ENCODE measurements around the gene GATA5.

Gene GATA5

DNA sequence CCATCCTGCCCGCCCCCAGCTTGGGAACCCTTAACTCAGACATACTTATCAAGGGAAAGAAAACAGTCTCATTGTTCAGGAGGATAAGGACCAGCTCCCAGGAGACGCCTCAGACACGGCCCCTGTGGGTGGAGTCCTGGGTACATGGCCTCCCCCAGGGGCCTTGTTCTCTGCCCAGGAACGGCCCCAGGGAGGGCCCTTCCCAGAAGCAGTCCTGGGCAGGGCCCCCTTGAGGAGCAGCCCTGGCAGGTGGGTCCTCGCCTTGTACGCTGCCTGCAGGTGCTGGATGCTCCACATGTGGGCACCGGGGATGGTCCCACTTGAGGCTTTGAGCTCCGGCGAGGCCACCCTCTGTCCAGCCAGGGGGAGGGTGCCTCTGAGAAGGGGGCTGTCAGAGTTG is 4.5 kb upstream of the GATA5 start:
- in situ Hi-C loops (cut with HindIII; ENCODE audit: low sequenced_read_pairs), result no loop called here
- TF ChIP-seq, protein P1, sequence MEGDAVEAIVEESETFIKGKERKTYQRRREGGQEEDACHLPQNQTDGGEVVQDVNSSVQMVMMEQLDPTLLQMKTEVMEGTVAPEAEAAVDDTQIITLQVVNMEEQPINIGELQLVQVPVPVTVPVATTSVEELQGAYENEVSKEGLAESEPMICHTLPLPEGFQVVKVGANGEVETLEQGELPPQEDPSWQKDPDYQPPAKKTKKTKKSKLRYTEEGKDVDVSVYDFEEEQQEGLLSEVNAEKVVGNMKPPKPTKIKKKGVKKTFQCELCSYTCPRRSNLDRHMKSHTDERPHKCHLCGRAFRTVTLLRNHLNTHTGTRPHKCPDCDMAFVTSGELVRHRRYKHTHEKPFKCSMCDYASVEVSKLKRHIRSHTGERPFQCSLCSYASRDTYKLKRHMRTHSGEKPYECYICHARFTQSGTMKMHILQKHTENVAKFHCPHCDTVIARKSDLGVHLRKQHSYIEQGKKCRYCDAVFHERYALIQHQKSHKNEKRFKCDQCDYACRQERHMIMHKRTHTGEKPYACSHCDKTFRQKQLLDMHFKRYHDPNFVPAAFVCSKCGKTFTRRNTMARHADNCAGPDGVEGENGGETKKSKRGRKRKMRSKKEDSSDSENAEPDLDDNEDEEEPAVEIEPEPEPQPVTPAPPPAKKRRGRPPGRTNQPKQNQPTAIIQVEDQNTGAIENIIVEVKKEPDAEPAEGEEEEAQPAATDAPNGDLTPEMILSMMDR (IDR thresholded peaks at IDR 0.05; ENCODE audit: low read depth, low read length), result no peak
- H3K4me3 ChIP-seq (ENCODE audit: low read depth, low read length), result no peak overlapping the region
- DNase-seq (ENCODE audit: low read depth, low spot score), result no peak

GRCh38 chr20:62479656-62480055 is 3.9 kb upstream of the GATA5 start:
- no peak for DNase-seq (ENCODE audit: low read depth, low spot score)
- TF ChIP-seq, protein P1 (IDR thresholded peaks at IDR 0.05; ENCODE audit: low read depth, low read length), result no peak
- in situ Hi-C loops (cut with HindIII; ENCODE audit: low sequenced_read_pairs), result no loop called here
- H3K4me3 ChIP-seq (ENCODE audit: low read depth, low read length), result no peak overlapping the region

DNA sequence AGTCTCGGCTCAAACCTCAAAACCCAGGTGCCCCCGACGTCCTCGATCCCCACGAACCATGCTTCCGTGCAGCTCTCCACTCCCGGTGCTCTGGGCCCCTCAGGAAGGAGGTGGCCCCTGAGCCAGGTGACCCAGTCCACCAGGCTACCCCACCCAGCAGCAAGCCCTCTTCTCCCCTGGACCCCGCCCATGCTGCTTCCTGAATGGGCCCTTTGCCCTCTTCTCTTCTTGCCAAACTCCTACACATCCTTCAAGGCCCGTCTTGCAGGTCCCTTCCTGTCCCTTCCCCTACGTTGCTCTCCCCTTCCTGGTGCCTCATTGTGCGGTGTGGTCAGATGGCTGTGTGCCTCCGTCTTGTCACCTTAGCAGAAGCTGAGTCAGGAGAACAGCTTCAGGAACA is 3.4 kb upstream of the GATA5 start:
- no peak overlapping the region for H3K4me3 ChIP-seq (ENCODE audit: low read depth, low read length)
- TF ChIP-seq, protein P1 (IDR thresholded peaks at IDR 0.05; ENCODE audit: low read depth, low read length), result no peak
- in situ Hi-C loops (cut with HindIII; ENCODE audit: low sequenced_read_pairs), result no loop called here
- DNase-seq (ENCODE audit: low read depth, low spot score), result no peak

DNA sequence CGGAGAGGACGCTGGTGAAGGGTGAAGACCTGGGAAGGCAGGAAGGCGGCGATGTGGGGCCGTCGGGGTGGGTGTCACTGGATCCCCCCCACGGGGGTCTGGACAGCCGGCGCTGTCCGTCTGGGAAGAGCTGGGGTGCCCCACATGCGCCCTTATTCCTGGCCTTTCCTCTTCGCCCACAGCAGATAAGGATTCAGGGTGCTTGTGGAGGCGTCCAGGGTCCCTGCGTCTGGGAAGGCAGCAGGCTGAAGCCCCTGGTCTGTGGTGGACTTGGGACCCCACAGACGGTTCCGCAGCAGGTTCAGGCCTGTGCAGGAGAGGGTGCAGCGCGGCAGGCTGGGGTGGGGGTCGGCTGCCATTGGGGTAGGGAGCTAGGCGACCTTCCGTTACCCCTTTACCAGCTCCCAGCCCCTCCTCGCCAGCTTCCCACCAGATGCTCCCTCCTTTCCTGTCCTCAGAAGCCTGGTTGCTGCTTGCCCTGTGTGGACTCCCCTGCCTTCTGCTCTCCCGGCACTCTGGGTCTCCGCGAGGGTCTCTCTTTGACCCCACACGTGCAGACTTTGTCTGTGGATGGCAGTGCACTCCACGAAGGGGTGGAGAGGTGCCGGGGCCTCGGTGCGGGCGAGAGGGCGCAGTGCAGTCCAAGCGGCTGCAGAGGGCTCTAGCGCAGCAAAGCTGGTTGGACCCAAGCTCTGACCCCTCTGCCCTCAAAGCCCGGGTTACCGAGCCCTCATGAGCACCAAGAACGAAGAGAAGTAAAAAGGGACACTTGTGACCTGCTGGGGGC is 2.1 kb upstream of the GATA5 start:
- TF ChIP-seq, protein P1 (IDR thresholded peaks at IDR 0.05; ENCODE audit: low read depth, low read length), result no peak
- no peak for DNase-seq (ENCODE audit: low read depth, low spot score)
- no peak overlapping the region for H3K4me3 ChIP-seq (ENCODE audit: low read depth, low read length)
- in situ Hi-C loops (cut with HindIII; ENCODE audit: low sequenced_read_pairs), result no loop called here

DNA sequence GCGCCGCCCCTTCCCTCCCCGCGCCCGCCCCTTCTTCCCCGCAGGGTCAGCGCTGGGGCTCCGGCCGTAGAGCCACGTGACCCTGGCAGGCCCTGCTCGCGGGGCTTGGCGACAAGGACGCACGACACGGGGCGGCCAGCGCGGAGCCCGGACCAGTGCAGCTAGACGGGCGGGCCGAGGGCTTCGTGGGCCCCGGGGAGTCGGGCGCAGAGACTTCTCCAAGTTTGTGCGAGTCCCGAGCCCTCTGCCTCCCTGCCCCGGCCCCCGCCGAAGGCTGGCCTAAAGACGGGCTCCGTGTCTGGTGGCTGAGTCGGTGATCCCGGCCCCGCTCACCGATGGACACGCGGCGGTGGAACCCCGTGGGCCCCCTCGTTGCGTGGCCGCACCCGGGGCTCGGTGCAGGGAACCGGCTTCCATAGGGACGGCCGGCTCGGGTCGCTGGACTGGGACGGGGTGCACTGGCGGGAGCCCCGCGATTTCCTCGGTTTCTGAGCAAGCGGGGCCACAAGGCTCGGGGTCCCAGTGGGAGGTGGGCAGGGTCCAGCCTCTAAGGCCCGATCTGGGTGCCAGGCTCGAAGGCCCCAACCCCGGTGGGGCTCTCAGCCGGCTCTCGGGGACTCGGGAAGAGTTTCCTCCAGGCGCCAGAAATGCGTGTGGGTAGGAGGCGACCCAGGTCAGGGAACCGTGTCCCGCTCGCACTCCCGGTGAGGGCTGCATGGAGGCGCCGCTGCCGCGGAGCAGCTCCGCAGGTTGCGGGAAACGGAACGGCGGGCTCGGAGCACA is 452 bp upstream of the GATA5 start:
- in situ Hi-C loops (cut with HindIII; ENCODE audit: low sequenced_read_pairs), result no loop called here
- no peak overlapping the region for H3K4me3 ChIP-seq (ENCODE audit: low read depth, low read length)
- TF ChIP-seq, protein P1 (IDR thresholded peaks at IDR 0.05; ENCODE audit: low read depth, low read length), result no peak
- DNase-seq (ENCODE audit: low read depth, low spot score), result no peak

DNA sequence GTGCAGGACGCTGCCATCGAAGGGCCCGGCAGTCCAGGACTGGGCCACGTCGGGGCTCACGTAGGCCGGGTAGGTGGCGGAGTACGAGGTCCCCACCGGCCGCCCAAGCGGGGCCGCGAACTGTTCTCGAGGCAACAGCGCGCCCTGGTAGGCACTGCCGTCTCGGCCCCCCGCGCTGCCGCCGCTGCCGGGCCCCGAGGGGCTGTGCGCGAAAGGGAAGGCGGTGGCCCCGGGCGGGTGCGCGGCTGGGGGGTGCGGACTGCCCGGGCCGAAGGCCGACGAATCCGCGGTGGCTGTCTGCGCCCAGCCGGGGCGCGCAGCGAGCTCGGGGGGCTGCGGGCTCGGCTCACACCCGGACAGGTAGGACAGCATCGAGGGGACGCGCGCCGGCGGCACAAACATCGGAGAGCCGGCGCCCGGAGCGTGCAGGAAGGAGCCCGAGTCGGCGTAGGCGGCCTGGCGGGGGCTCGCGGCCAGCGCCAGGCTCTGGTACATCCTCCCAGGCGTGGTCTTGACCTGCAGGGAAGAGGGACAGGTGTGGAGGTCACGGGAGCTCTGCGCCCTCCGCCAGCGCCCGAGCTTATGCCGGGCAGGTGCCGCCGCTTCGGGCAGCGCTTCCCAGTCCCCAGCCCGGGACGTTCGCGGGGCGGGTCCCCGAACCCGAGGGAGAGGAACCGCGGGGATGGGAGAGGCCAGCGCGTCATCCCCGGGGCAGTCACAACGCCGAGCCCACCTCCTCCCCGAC is 596 bp downstream of the GATA5 start:
- in situ Hi-C loops (cut with HindIII; ENCODE audit: low sequenced_read_pairs), result no loop called here
- no peak for DNase-seq (ENCODE audit: low read depth, low spot score)
- TF ChIP-seq, protein P1 (IDR thresholded peaks at IDR 0.05; ENCODE audit: low read depth, low read length), result no peak
- H3K4me3 ChIP-seq (ENCODE audit: low read depth, low read length), result no peak overlapping the region
